H1 (cell line): ENCODE data around the gene FAM83B. TPM values are rescaled to one million over a fixed set of nuclear protein-coding genes. Genes with fewer than 3 reads are reported as not detected.

ENCODE experiments used
- CBX8 ChIP-seq: fragments of 300-800, 300-1000 bp; sonication (generic); IDR thresholded peaks from 2 replicates; pipeline ENCODE4 v1.7.1; 2016; ENCODE audit warnings: low read depth, low read length, borderline replicate concordance
- CTBP2 ChIP-seq: IDR thresholded peaks from 2 replicates; pipeline ENCODE4 v1.7.0; 2011; ENCODE audit warnings: borderline replicate concordance, mild to moderate bottlenecking, moderate library complexity, mixed read lengths, low read length; ENCODE audit not compliant: insufficient read depth, insufficient read length
- E2F6 ChIP-seq: IDR thresholded peaks from 2 replicates; pipeline ENCODE4 v1.6.1; 2012; ENCODE audit warnings: inconsistent platforms
- EGR1 ChIP-seq: IDR thresholded peaks from 2 replicates; pipeline ENCODE4 v1.6.1; 2011; ENCODE audit warnings: low read depth, low read length, borderline replicate concordance
- FOSL1 ChIP-seq: IDR thresholded peaks from 2 replicates; pipeline ENCODE4 v1.6.1; 2011; ENCODE audit warnings: mild to moderate bottlenecking, low read depth, low read length, moderate library complexity; ENCODE audit not compliant: insufficient read depth
- GABPA ChIP-seq: IDR thresholded peaks from 2 replicates; pipeline ENCODE4 v1.6.1; 2011; ENCODE audit warnings: mild to moderate bottlenecking, low read length, moderate library complexity, borderline replicate concordance; ENCODE audit not compliant: insufficient read depth
- MAX ChIP-seq: IDR thresholded peaks from 2 replicates; pipeline ENCODE4 v1.6.1; 2012; ENCODE audit warnings: inconsistent platforms
- NANOG ChIP-seq: IDR thresholded peaks from 2 replicates; pipeline ENCODE4 v1.6.1; 2011; ENCODE audit warnings: low read length, low read depth, mild to moderate bottlenecking, inconsistent platforms; ENCODE audit not compliant: insufficient read depth, poor library complexity, severe bottlenecking
- NRF1 ChIP-seq: IDR thresholded peaks from 2 replicates; pipeline ENCODE4 v1.6.1; 2011; ENCODE audit warnings: mild to moderate bottlenecking, low read depth, low read length, improper control_type of control experiment
- PHF8 ChIP-seq: fragments of 200-600 bp; sonication (generic); conservative IDR thresholded peaks from 2 replicates; pipeline ENCODE4 v1.7.1; 2012; ENCODE audit warnings: low read depth, mild to moderate bottlenecking, inconsistent platforms, low read length, moderate library complexity
- RBBP5 ChIP-seq: IDR thresholded peaks from 2 replicates; pipeline ENCODE4 v1.7.1; 2012; ENCODE audit warnings: low read depth, mild to moderate bottlenecking, inconsistent platforms, low read length, moderate library complexity, borderline replicate concordance
- RFX5 ChIP-seq: IDR thresholded peaks from 2 replicates; pipeline ENCODE4 v1.6.1; 2011; ENCODE audit warnings: low read depth, low read length, improper control_type of control experiment, borderline replicate concordance
- RXRA ChIP-seq: IDR thresholded peaks from 2 replicates; pipeline ENCODE4 v1.6.1; 2011; ENCODE audit warnings: low read depth, mild to moderate bottlenecking, low read length, moderate library complexity; ENCODE audit not compliant: insufficient read depth
- SIRT6 ChIP-seq: IDR thresholded peaks from one replicate; pipeline ENCODE4 v1.7.1; 2012; ENCODE audit warnings: low read length, inconsistent platforms
- SP1 ChIP-seq: IDR thresholded peaks from 2 replicates; pipeline ENCODE4 v1.6.1; 2011; ENCODE audit warnings: low read depth, low read length
- SRF ChIP-seq: IDR thresholded peaks from 2 replicates; pipeline ENCODE4 v1.6.1; 2011; ENCODE audit warnings: mild to moderate bottlenecking, low read depth, low read length, moderate library complexity
- SUZ12 ChIP-seq: fragments of 200-600 bp; sonication (generic); IDR thresholded peaks from 2 replicates; pipeline ENCODE4 v1.6.1; 2012; ENCODE audit warnings: mild to moderate bottlenecking, inconsistent platforms, low read length, moderate library complexity, mixed read lengths
- TAF1 ChIP-seq: IDR thresholded peaks from 2 replicates; pipeline ENCODE4 v1.6.1; 2011; ENCODE audit warnings: mild to moderate bottlenecking, low read depth, low read length
- TBP ChIP-seq: IDR thresholded peaks from 2 replicates; pipeline ENCODE4 v1.6.1; 2011; ENCODE audit warnings: low read depth, low read length, improper control_type of control experiment
- polyA plus RNA-seq, 7 experiments: library from polyadenylated mRNA; depleted of rRNA in 3 of 7; stranded (reverse) in 5 of 7; unstranded in 2 of 7; fragments of >200 nt in 5 of 7; fragments of 200-250 nt in 2 of 7; gene quantifications; 1 replicate in 5 of 7; 2 replicates in 1 of 7; 4 replicates in 1 of 7; pipeline versions ENCODE4 v1.2.1 to v1.2.3, GENCODE V29; 2011 to 2013; ENCODE audit warnings: missing spikeins in 2 of 7, mixed read lengths in 2 of 7
- total RNA-seq: library from RNA; stranded (reverse); fragmentation: NEBNext Ultra II Directional; extraction: Animal tissue kit (Norgen Biotek cat#: 25700); gene quantifications from 2 replicates; pipeline ENCODE4 v1.2.1, GENCODE V29; 2021

FAM83B gene
- total and polyA plus RNA-seq, 2 of the 8 experiments (the other 6 are each of a cell fraction or from before 2014, with no cell fraction given), result 0.71 to 5.7 TPM

- TF ChIP-seq NRF1, result no peak
- peak; percentile 45; the same call in 1 of the 2 replicates for TF ChIP-seq TAF1
- no peak for TF ChIP-seq SUZ12
- peak; percentile 57; the same call in 1 of the 2 replicates for TF ChIP-seq TBP
- no peak for TF ChIP-seq EGR1
- no peak for TF ChIP-seq FOSL1
- peak; percentile 19; the same call in 1 of the 2 replicates for TF ChIP-seq PHF8
- no peak for TF ChIP-seq CTBP2
- no peak for TF ChIP-seq SRF
- no peak for TF ChIP-seq SP1
- TF ChIP-seq MAX, result peak; percentile 42; the same call in 1 of the 2 replicates
- no peak for TF ChIP-seq CBX8
- no peak for TF ChIP-seq RFX5
- TF ChIP-seq RXRA, result no peak
- TF ChIP-seq GABPA, result no peak
- TF ChIP-seq SIRT6, result no peak
- peak; percentile 87; the same call in 1 of the 2 replicates for TF ChIP-seq RBBP5
- no peak; the same call in 1 of the 2 replicates for TF ChIP-seq E2F6
- TF ChIP-seq NANOG, result no peak
Measured at GRCh38 chr6:54846243-54846856, at the start of gene FAM83B (continued).
